ENCODE results near the gene ABCC5. TPM values are rescaled to one million over a fixed set of nuclear protein-coding genes. Genes with fewer than 3 reads are reported as not detected.

ABCC5 gene
- total and polyA plus RNA-seq, 12 donors, result 12.1 to 89.6 (median 40.9) TPM

DNA sequence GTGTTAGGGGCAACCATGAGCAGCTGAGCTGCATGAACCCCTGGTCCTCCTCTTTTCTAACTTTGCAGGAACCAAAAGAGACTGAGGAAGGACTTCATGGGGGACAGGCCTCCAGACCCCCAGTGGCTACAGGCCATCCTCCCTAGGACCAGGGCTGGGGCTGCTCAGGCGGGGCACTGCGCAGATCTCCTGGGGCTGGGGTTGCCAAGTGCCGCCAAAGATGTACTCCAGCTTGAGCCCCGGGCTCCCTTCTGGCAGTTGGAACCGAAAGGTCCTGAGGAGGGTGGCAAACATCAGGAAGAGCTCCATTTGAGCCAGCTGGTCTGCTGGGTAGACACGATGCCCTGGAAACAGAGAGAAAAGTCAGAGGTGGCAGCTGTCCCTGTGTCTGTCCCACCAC is 121.9 kb downstream of the ABCC5 start:
- ATAC-seq (peak in 1 of 8 donors; percentile 15), DNase-seq (no peak)
- WGBS, 2 donors, result 85 to 86% methylated on average over 6 of the region's 6 CpGs
- intact Hi-C loops (cut with DNase I), result loop anchor here (2.0 to 10.0 kb wide), 13 partner anchors 109 to 649 kb away; partner anchors contain the start of genes ALG3 (in 9 of the 10), EEF1AKMT4 (in 9 of the 10), ABCC5 (in 7 of the 10) and PSMD2 (in 2 of the 10)
- TF ChIP-seq, protein P1, sequence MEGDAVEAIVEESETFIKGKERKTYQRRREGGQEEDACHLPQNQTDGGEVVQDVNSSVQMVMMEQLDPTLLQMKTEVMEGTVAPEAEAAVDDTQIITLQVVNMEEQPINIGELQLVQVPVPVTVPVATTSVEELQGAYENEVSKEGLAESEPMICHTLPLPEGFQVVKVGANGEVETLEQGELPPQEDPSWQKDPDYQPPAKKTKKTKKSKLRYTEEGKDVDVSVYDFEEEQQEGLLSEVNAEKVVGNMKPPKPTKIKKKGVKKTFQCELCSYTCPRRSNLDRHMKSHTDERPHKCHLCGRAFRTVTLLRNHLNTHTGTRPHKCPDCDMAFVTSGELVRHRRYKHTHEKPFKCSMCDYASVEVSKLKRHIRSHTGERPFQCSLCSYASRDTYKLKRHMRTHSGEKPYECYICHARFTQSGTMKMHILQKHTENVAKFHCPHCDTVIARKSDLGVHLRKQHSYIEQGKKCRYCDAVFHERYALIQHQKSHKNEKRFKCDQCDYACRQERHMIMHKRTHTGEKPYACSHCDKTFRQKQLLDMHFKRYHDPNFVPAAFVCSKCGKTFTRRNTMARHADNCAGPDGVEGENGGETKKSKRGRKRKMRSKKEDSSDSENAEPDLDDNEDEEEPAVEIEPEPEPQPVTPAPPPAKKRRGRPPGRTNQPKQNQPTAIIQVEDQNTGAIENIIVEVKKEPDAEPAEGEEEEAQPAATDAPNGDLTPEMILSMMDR (IDR thresholded peaks at IDR 0.05), result no peak
- H3K4me3 ChIP-seq, result no peak overlapping the region
- no peaks in the 10 kb centered on the region for H3K9me3 ChIP-seq
- peaks cover 0 to 4% (median 0%) of the 10 kb centered on the region in 9 donors for H3K4me1 ChIP-seq
- H3K36me3 ChIP-seq, result no peaks in the 10 kb centered on the region
- no peak overlapping the region for H3K27ac ChIP-seq
- peaks cover 0 to 49% (median 0%) of the 10 kb centered on the region in 7 donors for H3K27me3 ChIP-seq

DNA sequence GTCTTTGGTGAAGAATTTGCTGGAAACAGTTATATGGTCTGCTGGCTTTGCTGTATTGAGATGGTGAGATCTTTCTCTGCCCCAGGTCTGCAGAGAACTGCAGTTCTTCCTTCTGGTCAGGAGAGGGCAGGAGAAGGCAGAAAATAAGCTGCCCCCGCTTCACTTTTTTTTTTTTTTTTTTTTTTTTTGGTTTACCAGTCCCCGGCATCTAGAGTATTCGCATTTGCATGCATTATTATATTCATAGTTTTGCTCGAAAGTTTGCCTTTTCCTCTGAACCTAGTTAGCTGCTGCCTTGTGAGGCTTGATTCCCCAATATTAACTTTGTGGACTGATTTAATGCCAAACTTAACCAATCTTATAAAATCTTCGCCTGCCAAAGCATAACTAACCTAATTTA is 122.4 kb downstream of the ABCC5 start:
- ATAC-seq, result peak in 7 of 8 donors; percentile 43 to 71 (median 58)
- no peak for DNase-seq
- peaks cover 0 to 4% (median 0%) of the 10 kb centered on the region in 9 donors for H3K4me1 ChIP-seq
- no peak overlapping the region for H3K27ac ChIP-seq
- H3K4me3 ChIP-seq, result no peak overlapping the region
- H3K9me3 ChIP-seq, result no peaks in the 10 kb centered on the region
- H3K27me3 ChIP-seq, result peaks cover 0 to 49% (median 0%) of the 10 kb centered on the region in 7 donors
- H3K36me3 ChIP-seq, result no peaks in the 10 kb centered on the region
- intact Hi-C loops (cut with DNase I), result loop anchor here (2.0 to 10.0 kb wide), 13 partner anchors 110 to 650 kb away; partner anchors contain the start of genes ALG3 (in 9 of the 10), EEF1AKMT4 (in 9 of the 10), ABCC5 (in 6 of the 10) and PSMD2 (in 2 of the 10)
- WGBS, 2 donors, result 20 to 21% methylated on average over 5 of the region's 5 CpGs
- TF ChIP-seq, protein P1 (IDR thresholded peaks at IDR 0.05), result peak; percentile 53 to 88 (median 78)

DNA sequence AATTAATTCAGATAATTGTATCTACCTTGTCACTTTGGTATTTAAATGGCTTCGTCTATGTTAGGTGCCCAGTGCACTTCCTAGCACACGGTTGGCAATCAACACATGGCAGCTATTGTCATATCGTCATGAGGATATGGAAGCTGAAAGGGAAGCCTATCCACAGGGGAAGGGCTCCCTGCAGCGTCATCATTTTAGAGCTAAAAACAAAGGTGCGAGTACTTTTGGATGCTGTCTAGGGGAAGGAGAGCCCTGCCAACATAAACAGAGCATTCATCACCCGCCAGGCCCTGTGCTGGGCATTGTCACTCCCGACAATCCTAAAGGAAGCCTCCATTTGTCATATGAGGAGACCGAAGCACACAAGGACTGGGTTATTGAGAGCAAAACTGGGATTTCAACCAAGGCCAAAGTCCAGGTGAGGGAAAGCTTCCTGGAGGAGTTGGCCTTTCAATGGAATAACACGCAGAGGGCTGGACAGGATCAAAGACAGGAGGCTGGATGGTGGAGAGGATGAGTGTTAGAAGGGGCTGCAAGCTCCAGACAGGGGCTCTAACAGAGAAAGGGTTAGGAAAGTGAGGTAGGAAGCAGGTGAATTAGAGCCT is 125.0 kb downstream of the ABCC5 start:
- Histone ChIP-seq H3K27ac (no peak overlapping the region), H3K4me1 (peaks cover 0 to 4% (median 0%) of the 10 kb centered on the region in 9 donors), H3K4me3 (no peak overlapping the region), H3K27me3 (peaks cover 0 to 37% (median 0%) of the 10 kb centered on the region in 7 donors), H3K36me3 (no peaks in the 10 kb centered on the region), H3K9me3 (no peaks in the 10 kb centered on the region)
- DNase-seq (no peak), ATAC-seq (no peak)
- WGBS, 2 donors, result 53 to 61% methylated on average over 9 of the region's 9 CpGs
- TF ChIP-seq, protein P1 (IDR thresholded peaks at IDR 0.05), result no peak
- intact Hi-C loops (cut with DNase I), result loop anchor here in 9 of 10 donors (10.0 kb wide), 7 partner anchors 112 to 652 kb away; partner anchors contain the start of genes ALG3 (in 9 of the 9), EEF1AKMT4 (in 9 of the 9), ABCC5 (in 1 of the 9) and EIF2B5 (in 1 of the 9)

DNA sequence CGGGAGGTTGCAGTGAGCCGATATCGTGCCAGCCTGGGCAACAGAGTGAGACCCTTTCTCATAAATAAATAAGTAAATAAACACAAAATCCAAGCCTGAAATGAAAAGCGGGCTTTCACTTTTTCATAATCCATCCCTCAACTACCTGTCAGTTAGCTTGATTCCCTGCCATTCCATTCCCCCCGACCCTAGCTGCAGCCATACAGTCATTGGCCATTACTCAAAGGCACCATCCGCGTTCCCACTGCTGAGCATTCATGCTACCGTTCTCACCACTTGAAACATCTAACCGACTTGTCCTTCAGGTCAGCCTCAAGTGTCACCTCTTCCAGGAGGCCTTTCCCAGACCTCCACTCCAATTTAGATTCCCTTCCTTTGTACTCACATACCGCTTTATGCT is 131.9 kb downstream of the ABCC5 start:
- DNase-seq (no peak), ATAC-seq (no peak)
- Histone ChIP-seq H3K27ac (no peak overlapping the region), H3K4me3 (peak overlapping the region in 2 of 10 donors; percentile 90 to 95), H3K9me3 (no peaks in the 10 kb centered on the region), H3K4me1 (peaks cover 0 to 30% (median 25%) of the 10 kb centered on the region in 9 donors), H3K27me3 (no peaks in the 10 kb centered on the region), H3K36me3 (peaks cover 0 to 8% (median 0%) of the 10 kb centered on the region in 9 donors)
- TF ChIP-seq, protein P1 (IDR thresholded peaks at IDR 0.05), result no peak
- intact Hi-C loops (cut with DNase I), result loop anchor here in 3 of 10 donors (2.0 to 10.0 kb wide), 3 partner anchors 249 to 421 kb away; partner anchors contain the start of gene EIF2B5 (in 2 of the 3)
- 93 to 95% methylated on average over 10 of the region's 10 CpGs for WGBS, 2 donors
